NCI-H345 (cell line): ENCODE results near the gene AGT.
"Not testable (repeated sequence)": the region's sequence is repeated elsewhere in the genome, so short reads cannot be mapped to it uniquely, and the experiment has no call there.

ENCODE experiments used
- DNase-seq: peaks from one replicate; lab custom pipeline; 2025; lab: John Stamatoyannopoulos, UW

The AGT gene

GRCh38 chr1:230691615-230692014 lies 22.3 kb downstream of the AGT start:
- no peak for DNase-seq

- no peak for DNase-seq
Measured at GRCh38 chr1:230690101-230690500, 23.8 kb downstream of the AGT start.

DNA sequence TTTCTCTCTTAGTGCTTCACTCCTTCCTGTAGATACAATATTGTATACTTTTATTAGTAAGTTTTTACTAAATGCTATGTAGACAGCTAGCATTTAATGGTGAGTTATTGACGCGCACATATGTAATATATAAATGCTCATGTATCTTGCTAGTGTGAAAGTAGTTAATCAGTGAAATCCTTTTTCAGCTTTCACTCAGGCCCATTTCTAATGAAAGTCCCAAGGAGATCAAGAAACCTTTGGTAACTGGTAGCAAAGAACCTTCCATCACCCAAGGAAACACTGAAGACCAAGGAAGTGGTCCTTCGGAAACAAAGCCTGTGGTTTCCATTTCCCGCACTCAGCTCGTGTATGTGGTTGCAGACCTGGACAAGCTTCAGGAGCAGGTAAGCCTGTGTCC lies 27.2 kb downstream of the AGT start:
- DNase-seq, result no peak

GRCh38 chr1:230684998-230685397 lies 28.9 kb downstream of the AGT start:
- no peak for DNase-seq

- no peak for DNase-seq
Measured at GRCh38 chr1:230684146-230684545, 29.8 kb downstream of the AGT start.

DNA sequence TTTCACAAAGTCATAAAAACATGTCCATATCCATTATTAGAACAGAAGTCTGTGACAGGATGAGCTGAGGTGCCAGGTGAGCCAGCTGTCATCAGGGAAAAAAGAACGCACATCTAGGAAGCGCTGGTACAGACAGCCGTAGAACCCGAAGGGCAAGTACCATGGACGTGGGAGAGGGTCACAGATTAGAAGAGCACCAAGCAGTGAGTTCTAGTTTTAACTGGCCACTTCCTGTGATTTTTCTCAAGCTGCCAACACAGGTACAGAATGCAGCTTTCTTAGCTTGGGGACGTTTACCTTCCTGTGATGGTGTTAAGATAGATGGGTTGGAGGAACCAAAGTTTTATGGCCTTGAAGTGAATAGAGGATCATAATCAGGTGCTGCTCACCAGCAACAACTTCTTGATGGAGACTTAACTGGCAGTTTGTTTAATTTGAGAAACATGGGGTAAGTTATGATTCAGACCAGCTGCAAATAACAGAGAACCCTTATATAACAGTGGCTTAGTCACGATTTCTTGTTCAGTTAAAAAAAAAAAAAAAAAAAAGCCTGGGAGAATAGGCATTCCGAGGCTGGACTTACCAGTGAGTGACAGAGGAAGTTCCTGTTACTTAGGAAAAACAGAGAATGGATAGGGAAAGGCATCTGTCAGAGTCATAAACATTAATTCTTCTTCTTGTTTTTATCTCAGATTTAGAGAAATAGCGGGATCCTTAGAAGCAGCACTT lies 30.9 kb downstream of the AGT start:
- DNase-seq, result no peak

GRCh38 chr1:230682274-230682673 lies 31.6 kb downstream of the AGT start:
- DNase-seq, result no peak

- peak; percentile 85 for DNase-seq
Measured at GRCh38 chr1:230681599-230681998, 32.3 kb downstream of the AGT start.

- DNase-seq, result no peak
Measured at GRCh38 chr1:230680300-230681025, 33.5 kb downstream of the AGT start.

DNA sequence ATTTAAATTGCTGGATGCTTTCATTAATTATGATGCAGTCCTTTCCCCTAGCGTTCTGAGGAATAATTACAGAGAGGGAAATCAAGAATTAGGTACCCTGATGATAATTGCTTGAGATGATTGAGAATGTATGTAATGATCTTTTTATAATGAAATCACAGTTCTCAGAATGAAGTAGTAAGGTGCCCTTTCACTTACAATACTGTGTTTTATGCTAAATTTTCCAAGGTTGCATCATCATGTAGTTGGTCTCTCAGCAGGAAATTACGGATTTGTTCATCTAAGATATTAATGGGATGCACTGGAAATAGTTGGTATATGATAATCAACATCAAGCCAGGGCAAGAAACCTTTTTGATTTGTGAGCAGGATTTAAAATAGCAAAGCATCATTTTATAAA lies 34.1 kb downstream of the AGT start:
- DNase-seq, result no peak

GRCh38 chr1:230679192-230679591 lies 34.7 kb downstream of the AGT start:
- no peak for DNase-seq

- DNase-seq, result no peak
Measured at GRCh38 chr1:230677200-230677599, 36.7 kb downstream of the AGT start.

DNA sequence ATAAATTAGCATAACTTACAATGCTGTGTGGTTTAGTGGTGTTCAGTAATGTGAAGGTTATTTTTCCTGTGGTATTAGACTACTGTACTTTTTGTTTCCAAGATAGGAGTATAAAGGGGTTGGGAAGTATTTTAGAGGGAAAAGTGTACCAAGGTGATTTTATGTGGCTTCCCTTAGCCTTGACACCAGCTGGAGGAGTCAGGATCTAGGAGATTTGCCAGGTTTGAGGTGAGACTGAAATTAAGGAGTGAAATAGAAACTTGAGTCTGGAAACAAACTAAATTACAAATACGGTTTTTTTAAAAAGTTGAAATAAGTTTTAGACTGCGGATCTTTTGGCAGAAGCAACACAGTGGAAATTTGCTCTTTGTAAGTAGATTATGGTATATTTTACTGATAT lies 39.3 kb downstream of the AGT start:
- no peak for DNase-seq

DNA sequence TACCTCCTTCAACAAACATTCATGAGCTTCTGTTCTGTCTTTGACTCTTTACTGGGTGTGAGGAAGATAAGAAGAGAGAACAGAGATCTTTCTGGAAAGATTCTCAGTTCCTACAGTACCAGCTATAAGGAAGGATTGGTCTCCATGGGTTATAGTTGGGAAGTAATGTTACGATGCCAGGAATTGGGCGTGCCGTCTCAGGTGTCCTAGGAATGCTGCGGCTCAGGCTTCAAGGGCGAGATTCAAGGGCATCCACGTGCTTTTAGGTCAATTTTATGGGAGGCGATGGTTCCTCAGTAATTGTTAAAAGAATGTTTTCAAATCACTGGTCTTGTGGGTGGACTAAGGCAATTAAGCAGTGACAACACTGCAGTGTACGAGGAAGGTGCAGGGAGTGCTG lies 44.4 kb downstream of the AGT start:
- DNase-seq, result no peak

GRCh38 chr1:230668227-230668626 lies 45.7 kb downstream of the AGT start:
- no peak for DNase-seq

- no peak for DNase-seq
Measured at GRCh38 chr1:230661976-230662375, 51.9 kb downstream of the AGT start.

GRCh38 chr1:230658691-230659090 lies 55.2 kb downstream of the AGT start:
- DNase-seq, result no peak

GRCh38 chr1:230658103-230658502 lies 55.8 kb downstream of the AGT start:
- DNase-seq, result not testable (repeated sequence)

- DNase-seq, result not testable (repeated sequence)
Measured at GRCh38 chr1:230656719-230657118, 57.2 kb downstream of the AGT start.
